ENCODE results near the gene LRP1B.
A peak's percentile ranks its signal among the peaks of the same experiment; 100 is the strongest.

LRP1B gene

GRCh38 chr2:141928476-141928875 lies 202.3 kb downstream of the LRP1B start:
- no peak for DNase-seq (ENCODE audit: low read depth)
- no peak overlapping the region for H3K4me3 ChIP-seq (ENCODE audit: low read depth, low read length)

- peak; percentile 5 for DNase-seq (ENCODE audit: low read depth)
- no peak overlapping the region for H3K4me3 ChIP-seq (ENCODE audit: low read depth, low read length)
These were observed 203.3 kb downstream of the LRP1B start for GRCh38 chr2:141927536-141927935.

DNA sequence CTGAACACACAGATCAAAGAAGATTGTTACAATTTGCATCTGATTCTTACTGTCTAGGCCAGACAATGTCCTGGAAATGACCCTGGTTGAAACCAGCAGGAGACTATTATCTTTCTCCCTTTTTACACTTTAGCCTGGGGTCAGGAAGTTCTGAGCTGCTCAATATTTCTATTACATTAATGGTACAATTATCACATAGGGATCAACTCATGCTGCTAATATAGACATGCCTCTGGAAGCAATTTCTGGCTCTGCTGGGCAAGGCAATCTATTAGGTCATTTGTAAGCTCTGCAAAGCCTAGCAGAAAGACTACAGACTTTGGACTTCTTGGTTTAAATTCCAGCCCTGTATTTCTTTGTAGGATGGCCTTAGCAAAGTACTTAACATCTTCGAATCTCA lies 205.3 kb downstream of the LRP1B start:
- no peak for DNase-seq (ENCODE audit: low read depth)
- H3K4me3 ChIP-seq (ENCODE audit: low read depth, low read length): no peak overlapping the region

- no peak for DNase-seq (ENCODE audit: low read depth)
- no peak overlapping the region for H3K4me3 ChIP-seq (ENCODE audit: low read depth, low read length)
These were observed 207.2 kb downstream of the LRP1B start for GRCh38 chr2:141923657-141924056.

DNA sequence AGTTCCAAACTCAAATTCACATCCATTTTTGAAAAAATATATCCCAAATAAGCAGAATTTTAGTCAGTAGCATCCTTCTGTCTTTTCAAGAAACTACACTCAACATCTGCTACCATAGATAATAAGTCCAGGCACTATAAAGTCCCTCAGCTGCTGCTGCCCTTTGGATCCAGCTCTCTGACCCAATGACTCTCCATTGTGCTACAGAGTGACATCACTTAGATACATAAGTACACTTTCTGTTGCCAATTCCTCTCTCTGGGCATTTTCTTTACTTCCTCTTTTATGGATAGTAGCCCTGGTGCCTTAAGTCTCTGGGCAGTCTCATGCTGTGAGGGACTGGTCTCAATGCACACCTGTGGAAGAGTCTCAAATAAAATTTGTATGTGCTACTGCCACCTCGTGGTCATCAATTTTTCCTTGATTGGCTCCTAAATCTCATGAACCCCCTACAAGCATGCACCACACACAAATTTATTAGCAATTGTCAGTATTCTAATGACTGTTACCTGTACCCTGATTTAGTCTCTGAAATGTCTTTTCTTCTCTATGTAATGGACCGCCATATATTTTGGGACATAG lies 219.2 kb downstream of the LRP1B start:
- DNase-seq (ENCODE audit: low read depth): no peak
- no peak overlapping the region for H3K4me3 ChIP-seq (ENCODE audit: low read depth, low read length)

- DNase-seq (ENCODE audit: low read depth): no peak
- no peak overlapping the region for H3K4me3 ChIP-seq (ENCODE audit: low read depth, low read length)
These were observed 224.1 kb downstream of the LRP1B start for GRCh38 chr2:141906678-141907077.

DNA sequence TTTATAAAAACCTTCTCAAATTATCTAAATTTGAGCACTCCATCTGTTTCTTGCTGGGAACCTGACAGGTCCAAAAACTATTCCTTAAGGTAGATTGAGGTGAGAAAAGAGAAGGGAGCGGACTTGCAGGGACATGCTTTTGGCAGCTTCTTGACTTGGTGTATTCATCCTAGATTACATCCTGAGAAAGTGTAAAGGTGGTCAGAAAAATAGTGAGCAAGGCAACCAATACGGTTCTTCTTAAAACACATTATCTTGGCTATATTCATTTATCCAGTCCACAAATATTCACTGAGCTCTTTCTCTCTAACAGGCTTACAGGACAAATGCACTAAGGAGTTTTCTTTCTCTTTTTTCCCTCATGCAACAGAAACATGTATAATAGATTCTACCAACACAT lies 230.0 kb downstream of the LRP1B start:
- no peak overlapping the region for H3K4me3 ChIP-seq (ENCODE audit: low read depth, low read length)
- no peak for DNase-seq (ENCODE audit: low read depth)

DNA sequence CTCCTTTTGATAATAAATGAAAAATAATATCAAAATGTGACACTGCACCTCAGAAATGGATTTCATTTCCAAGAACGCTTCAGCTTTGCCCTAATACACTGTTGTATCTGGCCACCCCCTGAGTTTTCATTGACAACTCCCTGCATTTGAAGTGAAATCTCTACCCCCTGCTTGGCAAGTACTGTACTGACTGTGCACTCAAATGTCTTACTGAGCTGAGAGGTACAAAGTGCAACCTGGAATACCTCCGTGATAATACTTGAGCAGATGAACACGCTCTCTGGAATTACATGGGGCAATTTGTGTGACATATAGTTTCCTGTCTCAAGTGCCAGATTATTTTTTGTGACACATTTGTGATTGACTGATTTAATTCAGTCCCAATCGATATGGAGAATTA lies 231.1 kb downstream of the LRP1B start:
- DNase-seq (ENCODE audit: low read depth): no peak

DNA sequence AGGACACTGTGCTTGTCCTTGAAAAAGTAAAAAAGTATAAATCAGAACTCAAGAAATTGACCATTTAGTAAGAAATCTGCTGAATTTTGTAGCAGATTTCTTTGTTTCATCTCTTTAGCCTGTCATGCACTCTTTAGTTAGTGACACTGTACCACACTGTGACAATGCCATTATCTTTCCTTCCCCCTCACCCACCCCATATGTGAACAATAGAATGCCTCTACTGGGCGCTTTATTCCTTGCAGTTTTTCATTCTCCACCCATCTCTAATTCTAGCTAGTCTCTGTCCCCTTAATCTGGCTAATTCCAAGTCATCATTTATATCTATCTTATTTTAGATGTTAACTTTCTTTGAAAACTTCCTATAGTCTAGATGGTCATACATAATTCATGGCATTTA lies 241.0 kb downstream of the LRP1B start:
- DNase-seq (ENCODE audit: low read depth): no peak
- no peak overlapping the region for H3K4me3 ChIP-seq (ENCODE audit: low read depth, low read length)

More for the DNA sequence above, 231.1 kb downstream of the LRP1B start:
- H3K4me3 ChIP-seq (ENCODE audit: low read depth, low read length): no peak overlapping the region

GRCh38 chr2:141888987-141889555 lies 241.7 kb downstream of the LRP1B start:
- no peak overlapping the region for H3K4me3 ChIP-seq (ENCODE audit: low read depth, low read length)
- DNase-seq (ENCODE audit: low read depth): no peak

DNA sequence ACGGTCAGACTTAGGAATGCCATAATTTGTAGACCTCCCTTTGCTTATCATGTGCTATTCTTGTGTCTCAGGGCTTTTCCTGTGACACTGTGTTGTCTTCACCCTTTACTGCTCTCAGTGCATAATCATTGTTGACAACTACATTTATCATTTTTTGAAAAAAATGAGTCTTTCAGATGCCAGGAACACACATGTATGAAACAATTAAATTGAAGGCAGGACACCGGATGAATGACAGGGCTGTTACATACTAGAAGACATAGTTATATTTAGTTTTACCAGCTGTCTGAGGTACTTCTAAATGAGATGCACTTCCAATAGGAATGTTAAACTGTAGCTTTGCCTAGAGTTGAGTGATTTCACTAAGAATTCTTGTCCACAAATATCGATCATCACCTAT lies 243.5 kb downstream of the LRP1B start:
- H3K4me3 ChIP-seq (ENCODE audit: low read depth, low read length): no peak overlapping the region
- no peak for DNase-seq (ENCODE audit: low read depth)

DNA sequence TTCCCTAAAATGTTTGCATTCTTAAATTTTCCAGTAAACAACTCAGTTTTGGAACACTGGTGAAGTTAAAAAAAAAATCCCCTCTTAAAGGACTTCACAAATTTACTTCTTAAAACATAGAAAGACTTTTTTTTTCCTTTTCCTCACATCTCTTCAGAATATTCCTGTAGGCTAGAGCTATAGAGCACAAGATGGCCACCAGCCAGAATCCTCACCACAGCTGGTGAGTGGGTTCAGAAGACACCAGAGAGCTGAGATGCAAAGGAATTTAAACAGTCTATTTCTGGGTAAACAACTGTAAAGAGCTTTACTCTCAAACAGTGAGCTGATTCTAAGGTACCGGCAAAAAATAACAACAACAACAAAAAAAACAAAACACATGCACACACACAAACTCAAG lies 252.8 kb downstream of the LRP1B start:
- DNase-seq (ENCODE audit: low read depth): no peak
- H3K4me3 ChIP-seq (ENCODE audit: low read depth, low read length): no peak overlapping the region

DNA sequence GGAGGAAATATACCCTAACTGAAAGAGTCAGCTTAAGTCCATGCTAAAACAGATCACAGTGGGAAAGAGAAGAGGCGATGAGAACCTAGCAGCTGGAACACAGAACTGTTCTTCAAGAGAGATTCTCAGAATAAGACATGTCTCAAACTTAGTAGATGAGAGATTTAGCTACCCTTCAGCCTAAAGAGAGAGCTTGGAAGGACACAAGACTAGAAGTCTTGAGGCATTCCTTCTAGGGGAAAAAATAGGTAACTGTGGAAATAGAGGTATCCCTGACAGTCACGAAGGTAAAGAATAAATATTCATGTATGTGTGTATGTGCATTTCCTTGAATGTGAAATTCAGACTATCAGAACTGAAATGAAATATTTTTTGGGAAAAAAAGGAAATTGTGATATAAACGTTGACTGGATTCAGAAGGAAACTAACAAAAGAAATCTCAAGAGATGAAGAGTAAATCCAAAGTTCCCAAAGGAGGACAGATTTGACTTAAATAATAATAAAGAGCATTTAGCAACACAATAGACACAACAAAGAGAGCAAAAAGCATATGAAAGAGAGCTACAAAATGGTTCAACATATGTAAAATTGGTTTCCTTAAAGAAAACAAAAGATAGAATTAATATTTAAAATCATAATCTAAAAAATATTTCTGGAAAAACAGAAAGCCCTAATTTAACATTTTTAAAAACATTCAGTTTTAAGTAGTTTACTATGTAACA lies 258.7 kb downstream of the LRP1B start:
- no peak for DNase-seq (ENCODE audit: low read depth)

DNA sequence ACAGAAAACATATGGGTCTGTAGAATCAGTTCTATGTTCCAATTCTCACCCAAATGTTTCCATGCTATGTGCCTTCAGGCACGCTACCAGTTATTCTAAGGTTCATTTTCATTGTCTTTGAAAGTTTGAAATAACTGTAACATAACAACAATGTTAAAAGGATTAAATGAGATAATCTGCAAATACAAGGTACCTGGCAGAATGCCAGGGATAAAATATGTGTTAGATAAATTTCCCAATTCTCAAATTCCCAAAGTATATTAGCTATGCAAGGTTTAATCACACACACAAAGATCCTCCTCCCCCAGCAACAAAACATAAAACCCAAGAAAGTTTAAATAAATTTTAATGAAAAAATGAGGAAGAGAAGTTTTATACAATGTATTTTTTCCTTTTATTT lies 261.2 kb downstream of the LRP1B start:
- H3K4me3 ChIP-seq (ENCODE audit: low read depth, low read length): no peak overlapping the region
- no peak for DNase-seq (ENCODE audit: low read depth)

More for the DNA sequence above, 258.7 kb downstream of the LRP1B start:
- no peak overlapping the region for H3K4me3 ChIP-seq (ENCODE audit: low read depth, low read length)

GRCh38 chr2:141863964-141864363 lies 266.9 kb downstream of the LRP1B start:
- DNase-seq (ENCODE audit: low read depth): no peak
- H3K4me3 ChIP-seq (ENCODE audit: low read depth, low read length): no peak overlapping the region

GRCh38 chr2:141856215-141856919 lies 274.4 kb downstream of the LRP1B start:
- no peak for DNase-seq (ENCODE audit: low read depth)
- no peak overlapping the region for H3K4me3 ChIP-seq (ENCODE audit: low read depth, low read length)

- DNase-seq (ENCODE audit: low read depth): no peak
- H3K4me3 ChIP-seq (ENCODE audit: low read depth, low read length): no peak overlapping the region
These were observed 282.6 kb downstream of the LRP1B start for GRCh38 chr2:141848191-141848590.

DNA sequence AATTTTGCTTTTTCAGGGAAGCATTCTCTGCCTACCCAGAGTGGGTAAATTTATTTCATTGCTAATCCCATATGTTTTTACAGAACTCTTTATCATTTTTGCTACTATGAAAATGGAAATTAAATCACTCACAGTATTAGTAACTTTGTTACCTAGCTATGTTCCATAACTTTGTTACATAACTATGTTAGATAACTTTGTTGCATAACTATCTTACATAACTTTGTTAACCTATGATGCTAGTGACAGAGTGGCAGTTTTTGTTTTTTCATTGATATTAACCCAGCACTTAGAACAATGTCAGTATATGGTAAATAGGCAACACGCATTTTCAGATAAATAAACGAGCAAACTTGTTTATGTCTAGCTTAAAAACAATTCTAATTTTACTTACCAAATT lies 286.6 kb downstream of the LRP1B start:
- no peak for DNase-seq (ENCODE audit: low read depth)
- no peak overlapping the region for H3K4me3 ChIP-seq (ENCODE audit: low read depth, low read length)

GRCh38 chr2:141835103-141835502 lies 295.7 kb downstream of the LRP1B start:
- H3K4me3 ChIP-seq (ENCODE audit: low read depth, low read length): no peak overlapping the region
- DNase-seq (ENCODE audit: low read depth): no peak

DNA sequence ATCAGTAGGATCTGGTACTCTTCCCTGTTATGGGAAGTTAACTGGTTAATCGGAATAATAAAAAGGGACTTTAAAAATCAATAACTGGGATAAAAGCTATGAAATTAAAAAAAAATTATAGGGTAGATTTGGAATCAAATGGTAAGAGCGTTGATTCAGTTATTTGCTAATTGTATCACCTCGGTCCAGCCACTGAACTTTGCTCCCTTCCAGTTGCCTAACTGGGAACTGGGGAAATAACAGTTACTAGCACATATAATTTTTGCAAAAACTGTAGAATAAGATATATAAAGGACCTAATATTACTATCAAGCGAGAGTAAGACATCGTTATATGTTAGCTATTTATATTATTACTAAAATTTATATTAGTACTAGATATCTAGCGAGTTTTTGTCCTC lies 302.1 kb downstream of the LRP1B start:
- DNase-seq (ENCODE audit: low read depth): no peak
- H3K4me3 ChIP-seq (ENCODE audit: low read depth, low read length): no peak overlapping the region
